DMS53 treated with DMSO at 0.1 percent for 48 hours (cell line): ENCODE measurements around the gene PRMT5.

Experiments
- DNase-seq: peaks from one replicate; lab custom pipeline; 2025; ENCODE audit not compliant: unreplicated experiment; lab: John Stamatoyannopoulos, UW

Gene PRMT5

GRCh38 chr14:22898302-22899090 lies 30.7 kb downstream of the PRMT5 start:
- no peak for DNase-seq

GRCh38 chr14:22897357-22897756 lies 31.8 kb downstream of the PRMT5 start:
- DNase-seq = no peak

DNA sequence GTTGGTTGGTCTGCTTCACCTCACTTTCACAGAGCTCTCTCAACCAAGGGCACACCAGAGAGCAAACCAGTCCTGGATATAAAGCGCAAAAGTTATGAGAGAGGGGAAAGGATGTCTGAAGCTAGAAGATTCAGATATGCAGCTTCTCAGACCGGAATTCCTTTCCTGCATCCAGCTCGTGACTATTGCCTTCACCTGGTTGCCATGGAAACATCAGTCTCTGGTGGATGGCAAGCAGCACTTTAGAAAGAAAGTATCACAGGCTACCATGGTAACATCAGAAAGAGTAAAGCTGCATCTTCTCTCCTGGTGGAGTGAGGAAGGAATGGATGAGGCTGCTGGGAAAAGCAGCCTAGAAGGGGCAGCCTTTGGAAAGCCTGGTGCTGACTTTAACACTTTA lies 32.4 kb downstream of the PRMT5 start:
- no peak for DNase-seq

DNA sequence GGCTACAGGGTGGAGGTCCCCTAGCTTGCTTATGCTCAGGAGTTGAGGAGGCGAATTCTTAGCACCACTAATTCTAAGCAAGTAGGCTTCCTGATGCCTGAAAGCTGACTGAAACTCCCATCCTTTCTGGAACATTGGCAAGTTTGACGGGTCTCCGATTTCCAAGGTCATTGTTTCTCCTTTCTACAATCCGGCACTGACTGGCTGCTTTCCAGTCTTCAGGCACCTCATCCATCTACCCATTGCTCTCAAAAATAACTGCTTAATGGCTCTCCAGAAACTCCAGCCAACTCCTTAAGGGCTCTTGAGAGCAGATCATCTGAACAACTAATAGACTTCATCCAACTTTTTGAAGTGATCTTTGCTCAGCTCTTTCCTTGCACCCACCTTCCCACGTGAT lies 32.8 kb downstream of the PRMT5 start:
- DNase-seq = no peak

- DNase-seq = no peak
These were observed 33.8 kb downstream of the PRMT5 start for GRCh38 chr14:22895402-22895801.

GRCh38 chr14:22893706-22894105 lies 35.5 kb downstream of the PRMT5 start:
- DNase-seq = no peak

GRCh38 chr14:22892488-22892887 lies 36.7 kb downstream of the PRMT5 start:
- no peak for DNase-seq

- DNase-seq = no peak
These were observed 38.8 kb downstream of the PRMT5 start for GRCh38 chr14:22890416-22890815.

DNA sequence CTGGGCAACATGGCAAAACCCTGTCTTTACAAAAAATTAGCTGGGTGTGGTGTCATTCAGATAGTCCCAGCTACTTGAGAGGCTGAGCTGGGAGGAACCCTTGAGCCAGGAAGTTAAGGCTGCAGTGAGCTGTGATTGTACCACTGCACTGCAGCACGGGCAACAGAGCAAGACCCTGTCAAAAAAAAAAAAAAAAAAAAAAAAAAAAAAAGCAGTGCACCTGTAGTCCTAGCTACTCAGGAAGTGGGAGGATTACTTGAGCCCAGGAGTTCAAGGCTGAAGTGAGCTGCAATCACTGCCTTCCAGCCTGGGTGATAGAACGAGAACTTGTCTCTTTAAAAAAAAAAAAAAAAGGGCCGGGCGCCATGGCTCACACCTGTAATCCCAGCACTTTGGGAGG lies 40.5 kb downstream of the PRMT5 start:
- DNase-seq = no peak

DNA sequence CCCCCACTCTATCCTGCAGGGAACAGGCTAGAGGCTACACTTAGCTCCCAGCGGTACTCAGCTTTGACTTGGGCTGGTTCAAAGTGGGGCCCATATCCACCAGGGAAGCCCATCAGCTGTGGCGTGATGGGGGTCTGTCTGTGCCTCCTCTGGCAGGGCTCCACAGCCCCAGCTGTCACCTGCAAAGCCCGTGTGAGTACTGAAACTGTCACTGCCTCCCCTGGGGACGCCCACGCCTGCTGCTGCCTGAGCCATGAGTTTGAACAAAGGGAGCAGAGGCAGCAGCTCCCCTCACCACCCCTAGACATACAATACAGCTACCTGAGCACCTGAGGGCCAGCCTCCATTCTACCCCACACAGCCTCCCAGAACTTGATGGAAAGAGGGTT lies 41.2 kb downstream of the PRMT5 start:
- no peak for DNase-seq

DNA sequence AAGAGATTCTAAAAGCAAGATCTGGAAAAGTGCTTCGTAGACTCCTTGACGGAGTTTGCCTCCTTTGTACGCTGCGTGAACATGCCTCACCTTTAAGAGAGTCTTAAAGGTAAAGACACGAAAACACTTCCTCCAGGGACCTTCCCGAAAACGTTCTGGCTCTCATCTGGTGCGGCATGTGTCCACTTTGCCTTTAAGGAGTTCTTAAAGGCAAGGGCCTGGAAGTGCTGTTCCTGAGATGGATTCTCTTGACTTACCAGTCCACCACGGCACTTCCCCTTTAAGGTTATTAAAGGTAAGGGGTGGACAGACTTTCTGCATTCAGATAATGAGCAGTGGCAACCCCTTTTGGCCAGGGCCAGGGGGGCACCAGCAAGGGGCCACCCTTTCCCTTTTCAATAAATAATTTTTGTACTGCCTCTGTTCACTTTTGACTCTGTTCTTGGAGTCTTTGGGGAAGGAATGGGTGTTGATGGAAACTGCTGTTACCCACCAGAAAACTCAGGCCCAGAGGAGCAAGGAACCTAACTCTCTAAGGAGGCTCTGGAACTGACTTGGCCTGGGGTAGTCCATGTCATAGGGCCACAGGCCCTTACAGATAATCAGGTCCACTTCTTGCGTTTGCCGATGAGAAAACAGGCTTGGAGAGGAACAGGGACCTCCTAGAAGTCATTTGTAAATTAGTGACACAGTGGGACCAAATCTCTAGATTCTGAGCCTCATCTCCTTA lies 41.8 kb downstream of the PRMT5 start:
- DNase-seq = peak; percentile 78

DNA sequence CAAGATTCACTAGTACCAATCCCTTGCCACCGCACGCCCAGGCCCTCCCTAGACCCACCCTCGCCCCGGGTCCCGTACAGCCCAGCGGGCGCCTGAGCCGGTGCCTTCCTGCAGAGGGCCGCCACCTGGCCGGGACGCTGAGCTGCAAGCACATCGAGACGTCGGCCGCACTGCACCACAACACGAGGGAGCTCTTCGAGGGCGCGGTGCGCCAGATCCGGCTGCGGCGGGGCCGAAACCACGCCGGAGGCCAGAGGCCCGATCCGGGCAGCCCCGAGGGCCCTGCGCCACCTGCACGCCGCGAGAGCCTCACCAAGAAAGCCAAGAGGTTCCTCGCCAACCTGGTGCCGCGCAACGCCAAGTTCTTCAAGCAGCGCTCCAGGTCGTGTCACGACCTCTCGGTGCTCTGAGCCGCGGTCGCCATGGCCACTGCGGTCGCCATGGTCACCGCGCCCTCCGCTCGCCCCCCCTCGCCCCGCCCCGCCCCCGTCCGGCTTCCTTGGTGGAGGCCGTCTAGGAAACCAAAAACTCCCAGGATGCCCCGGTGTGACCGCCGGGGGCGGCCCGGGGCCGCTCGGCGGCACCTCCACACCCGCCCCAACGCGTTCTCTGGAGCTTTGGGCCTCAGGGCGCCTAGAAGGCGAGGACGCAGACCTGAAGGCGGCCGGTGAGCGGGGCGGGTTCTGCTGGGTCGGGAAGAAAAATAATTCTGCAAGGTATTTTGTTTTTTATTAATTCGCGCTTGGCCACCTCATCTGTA lies 42.5 kb downstream of the PRMT5 start:
- DNase-seq = peak; percentile 59

GRCh38 chr14:22885975-22886374 lies 43.2 kb downstream of the PRMT5 start:
- no peak for DNase-seq

GRCh38 chr14:22884738-22885523 lies 44.2 kb downstream of the PRMT5 start:
- no peak for DNase-seq

- DNase-seq = no peak
These were observed 45.0 kb downstream of the PRMT5 start for GRCh38 chr14:22884076-22884737.

DNA sequence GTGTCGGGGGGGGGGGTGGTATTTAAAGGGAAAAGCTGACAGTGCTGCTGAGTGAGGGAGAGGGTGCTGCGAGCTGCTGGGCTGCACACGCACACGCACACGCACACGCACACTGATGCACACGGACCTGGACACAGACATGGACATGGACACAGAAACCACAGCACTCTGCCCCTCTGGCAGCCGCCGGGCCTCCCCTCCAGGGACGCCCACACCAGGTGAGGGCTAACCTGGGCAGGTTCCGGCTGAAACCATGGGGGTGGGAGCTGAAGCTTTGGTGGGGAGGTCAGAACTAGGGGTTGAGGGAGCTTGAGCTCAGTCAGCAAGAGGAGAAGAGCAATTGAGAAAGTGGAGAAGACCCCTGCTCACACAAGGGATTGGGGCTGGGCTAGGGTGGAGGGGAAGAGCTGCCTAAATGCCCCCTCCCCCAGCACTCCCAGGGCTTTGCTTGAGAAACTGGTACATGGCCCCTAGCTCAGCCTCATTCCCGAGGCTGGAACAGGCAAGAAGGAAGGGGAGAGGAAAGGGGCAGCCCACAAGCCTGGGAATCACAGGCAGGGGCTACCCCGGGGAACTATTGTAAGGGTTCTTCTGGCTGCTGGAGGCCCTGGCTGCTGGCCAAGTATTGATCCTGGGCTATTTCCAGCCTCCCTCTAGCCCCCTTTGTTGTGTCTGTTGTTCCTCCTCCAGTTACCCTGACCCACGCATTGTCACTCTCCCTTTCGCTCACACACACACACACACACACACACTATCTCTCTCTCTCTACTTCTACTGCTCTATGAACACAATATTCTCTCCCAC lies 45.8 kb downstream of the PRMT5 start, which contains the start of gene REM2:
TSS of gene REM2 (plus strand) at position 50 of the 804 bp plus-strand sequence. CDS start at position 116, 66 bp downstream.
- DNase-seq = no peak

DNA sequence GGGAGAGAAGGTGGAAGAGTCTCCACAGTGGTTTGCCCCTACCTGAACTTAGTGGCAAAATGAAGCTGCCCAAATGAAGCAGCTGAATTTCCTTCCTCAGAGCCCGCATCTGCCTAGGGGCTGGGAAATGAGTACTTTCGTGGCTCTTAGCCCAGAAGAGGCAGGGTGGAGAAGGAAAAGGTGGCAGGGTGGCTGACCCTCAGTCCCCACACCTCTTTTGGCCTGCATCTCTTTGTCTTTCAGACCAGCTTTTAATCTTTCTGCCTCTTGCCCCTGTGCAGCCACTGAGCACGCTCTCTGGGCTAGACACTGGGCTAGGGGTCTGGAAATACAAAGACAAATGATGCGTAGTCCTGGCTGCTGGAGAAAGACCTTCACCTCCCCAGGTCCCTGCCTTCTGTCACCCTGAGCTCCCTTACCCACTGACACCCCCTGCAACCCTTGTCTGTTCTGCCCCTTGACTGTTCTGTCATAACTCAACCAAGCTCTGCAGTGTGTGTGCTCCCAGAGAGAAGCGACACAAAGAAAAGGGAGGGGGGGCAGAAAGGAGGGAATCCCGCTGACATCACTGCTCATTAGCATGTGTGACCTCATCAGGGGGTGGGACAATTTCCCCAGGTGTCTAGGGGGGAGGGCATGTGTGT lies 46.5 kb downstream of the PRMT5 start:
- peak; percentile 16 for DNase-seq

DNA sequence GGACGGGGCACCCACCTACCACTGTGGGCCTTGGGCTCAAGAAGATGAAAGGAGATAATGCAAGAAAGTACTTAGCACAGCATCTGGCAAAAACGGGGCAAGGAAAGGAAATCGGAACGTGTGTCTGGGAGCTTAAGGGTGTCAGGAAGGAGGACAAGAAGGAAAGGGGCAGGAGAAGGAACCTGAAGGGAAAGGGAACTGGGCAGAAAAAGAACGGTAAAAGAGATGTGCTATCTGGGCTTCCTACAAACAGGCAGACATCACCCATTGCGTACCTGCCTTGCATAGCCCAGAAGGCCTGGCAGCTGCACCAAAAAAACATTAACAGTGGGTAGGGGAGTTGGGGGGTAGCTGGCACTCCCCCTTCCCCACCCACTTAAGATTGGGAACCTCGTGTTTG lies 47.1 kb downstream of the PRMT5 start:
- DNase-seq = no peak
